Effector memory CD4-positive, alpha-beta T cell (primary cell): Measurements from ENCODE around the gene WDR45B.

ENCODE experiments used
- DNase-seq, 3 donors: peaks; one replicate each; pipeline ENCODE4 v3.0.0-alpha.2; 2020
- H3K27ac ChIP-seq: 2 replicates; pipeline ENCODE4 v1.7.0; 2013; ENCODE audit warnings: mild to moderate bottlenecking, low read length, moderate library complexity; ENCODE audit not compliant: insufficient read depth, poor library complexity, severe bottlenecking
- H3K27me3 ChIP-seq: replicated peaks from 2 replicates; pipeline ENCODE4 v1.7.0; 2013; ENCODE audit warnings: mild to moderate bottlenecking, low read length; ENCODE audit not compliant: insufficient read depth, control insufficient read depth, poor library complexity, severe bottlenecking
- H3K36me3 ChIP-seq: 2 replicates; pipeline ENCODE4 v1.7.0; 2013; ENCODE audit warnings: mild to moderate bottlenecking, low read length, moderate library complexity; ENCODE audit not compliant: control insufficient read depth, insufficient read depth
- H3K4me1 ChIP-seq: 2 replicates; pipeline ENCODE4 v1.7.0; 2013; ENCODE audit warnings: low read length, mild to moderate bottlenecking; ENCODE audit not compliant: control insufficient read depth, insufficient read depth, poor library complexity, severe bottlenecking
- H3K4me3 ChIP-seq: 2 replicates; pipeline ENCODE4 v1.7.0; 2013; ENCODE audit warnings: low read length, low read depth, mild to moderate bottlenecking; ENCODE audit not compliant: insufficient read depth, poor library complexity, severe bottlenecking
- H3K9me3 ChIP-seq: 2 replicates; pipeline ENCODE4 v1.7.0; 2013; ENCODE audit warnings: mild to moderate bottlenecking, low read length, moderate library complexity; ENCODE audit not compliant: control insufficient read depth

The WDR45B gene

DNA sequence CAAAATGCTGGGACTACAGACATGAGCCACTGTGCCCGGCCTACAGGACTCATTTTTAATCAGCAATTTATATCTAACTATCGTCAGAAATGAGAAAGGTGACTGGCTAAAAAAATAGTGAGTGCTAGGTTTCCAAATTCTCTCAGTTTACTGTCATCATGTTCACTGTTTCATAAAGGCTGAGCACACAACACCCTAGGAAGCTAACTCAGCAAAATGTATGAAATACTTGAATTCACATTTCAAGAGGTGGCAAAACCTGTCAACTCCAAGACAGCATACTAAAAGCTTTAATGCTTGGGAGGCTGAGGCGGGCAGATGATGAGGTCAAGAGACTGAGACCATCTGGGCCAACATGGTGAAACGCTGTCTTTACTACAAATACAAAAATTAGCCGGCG, 16.7 kb downstream of the WDR45B start:
- Histone ChIP-seq H3K27me3 (no peaks in the 10 kb centered on the region), H3K27ac (no peak overlapping the region), H3K36me3 (peaks cover 46% of the 10 kb centered on the region), H3K4me3 (no peak overlapping the region), H3K9me3 (no peaks in the 10 kb centered on the region), H3K4me1 (no peaks in the 10 kb centered on the region)
- DNase-seq: no peak

- H3K36me3 ChIP-seq: peaks cover 52% of the 10 kb centered on the region
- DNase-seq: no peak
Observed at GRCh38 chr17:82630212-82630611, 18.0 kb downstream of the WDR45B start.

DNA sequence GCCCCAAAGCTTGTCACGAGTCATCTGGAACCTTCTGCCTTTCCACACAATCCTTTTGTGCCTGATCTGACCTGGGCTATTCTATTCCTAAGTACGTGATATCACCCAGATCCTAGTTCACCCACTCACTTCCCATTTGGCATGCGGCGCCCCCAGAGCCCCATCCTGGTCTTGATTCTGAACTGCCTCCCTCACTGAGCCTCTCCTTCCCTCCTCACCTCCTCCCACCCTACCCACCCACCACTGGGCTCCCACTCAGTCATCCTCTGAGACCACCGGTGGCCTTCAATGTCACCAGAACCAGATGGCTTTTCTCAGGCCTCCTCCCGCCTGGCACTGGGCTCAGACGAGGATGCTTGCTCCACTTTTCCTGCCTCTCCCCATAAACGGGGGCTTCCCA, 18.5 kb downstream of the WDR45B start:
- H3K36me3 ChIP-seq: peaks cover 56% of the 10 kb centered on the region
- no peaks in the 10 kb centered on the region for H3K4me1 ChIP-seq
- no peak overlapping the region for H3K4me3 ChIP-seq
- H3K9me3 ChIP-seq: no peaks in the 10 kb centered on the region
- H3K27me3 ChIP-seq: no peaks in the 10 kb centered on the region
- DNase-seq: no peak
- no peak overlapping the region for H3K27ac ChIP-seq

More at GRCh38 chr17:82630212-82630611, 18.0 kb downstream of the WDR45B start:
- no peak overlapping the region for H3K4me3 ChIP-seq
- no peaks in the 10 kb centered on the region for H3K27me3 ChIP-seq
- no peaks in the 10 kb centered on the region for H3K4me1 ChIP-seq
- no peak overlapping the region for H3K27ac ChIP-seq
- H3K9me3 ChIP-seq: no peaks in the 10 kb centered on the region

- Histone ChIP-seq H3K9me3 (no peaks in the 10 kb centered on the region), H3K27me3 (no peaks in the 10 kb centered on the region), H3K4me3 (no peak overlapping the region), H3K27ac (no peak overlapping the region), H3K36me3 (peaks cover 60% of the 10 kb centered on the region), H3K4me1 (no peaks in the 10 kb centered on the region)
- DNase-seq: no peak
Observed at GRCh38 chr17:82627405-82627804, 20.8 kb downstream of the WDR45B start.

- no peak overlapping the region for H3K4me3 ChIP-seq
- no peaks in the 10 kb centered on the region for H3K27me3 ChIP-seq
- DNase-seq: no peak
- H3K9me3 ChIP-seq: no peaks in the 10 kb centered on the region
- no peak overlapping the region for H3K27ac ChIP-seq
- peaks cover 82% of the 10 kb centered on the region for H3K36me3 ChIP-seq
- no peaks in the 10 kb centered on the region for H3K4me1 ChIP-seq
Observed at GRCh38 chr17:82623707-82624106, 24.5 kb downstream of the WDR45B start.

DNA sequence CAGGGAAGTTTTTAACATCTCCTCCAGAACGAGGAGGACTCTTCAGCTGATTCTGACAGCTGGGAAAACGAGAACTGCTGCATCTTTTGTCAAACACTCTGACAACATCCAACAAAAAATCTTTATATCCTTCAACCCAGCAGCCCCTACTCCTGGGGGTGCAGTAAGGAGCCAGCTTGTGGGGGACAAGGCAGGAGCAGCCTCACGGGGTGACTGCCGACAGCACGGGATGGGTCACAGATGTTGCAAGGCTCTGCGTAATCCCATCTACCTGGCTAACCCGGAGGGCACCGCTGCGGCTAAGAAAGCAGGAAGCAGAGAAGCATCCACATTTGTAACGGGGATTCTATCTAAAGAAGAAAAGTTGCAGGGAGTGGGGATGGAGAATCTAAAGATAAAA, 28.6 kb downstream of the WDR45B start:
- peaks cover 84% of the 10 kb centered on the region for H3K36me3 ChIP-seq
- H3K9me3 ChIP-seq: no peaks in the 10 kb centered on the region
- H3K27me3 ChIP-seq: no peaks in the 10 kb centered on the region
- no peak overlapping the region for H3K4me3 ChIP-seq
- DNase-seq: no peak
- H3K27ac ChIP-seq: no peak overlapping the region
- H3K4me1 ChIP-seq: no peaks in the 10 kb centered on the region

GRCh38 chr17:82619211-82619610, 29.0 kb downstream of the WDR45B start:
- Histone ChIP-seq H3K27ac (no peak overlapping the region), H3K4me3 (no peak overlapping the region), H3K36me3 (peaks cover 80% of the 10 kb centered on the region), H3K4me1 (no peaks in the 10 kb centered on the region), H3K27me3 (no peaks in the 10 kb centered on the region), H3K9me3 (no peaks in the 10 kb centered on the region)
- DNase-seq: no peak

DNA sequence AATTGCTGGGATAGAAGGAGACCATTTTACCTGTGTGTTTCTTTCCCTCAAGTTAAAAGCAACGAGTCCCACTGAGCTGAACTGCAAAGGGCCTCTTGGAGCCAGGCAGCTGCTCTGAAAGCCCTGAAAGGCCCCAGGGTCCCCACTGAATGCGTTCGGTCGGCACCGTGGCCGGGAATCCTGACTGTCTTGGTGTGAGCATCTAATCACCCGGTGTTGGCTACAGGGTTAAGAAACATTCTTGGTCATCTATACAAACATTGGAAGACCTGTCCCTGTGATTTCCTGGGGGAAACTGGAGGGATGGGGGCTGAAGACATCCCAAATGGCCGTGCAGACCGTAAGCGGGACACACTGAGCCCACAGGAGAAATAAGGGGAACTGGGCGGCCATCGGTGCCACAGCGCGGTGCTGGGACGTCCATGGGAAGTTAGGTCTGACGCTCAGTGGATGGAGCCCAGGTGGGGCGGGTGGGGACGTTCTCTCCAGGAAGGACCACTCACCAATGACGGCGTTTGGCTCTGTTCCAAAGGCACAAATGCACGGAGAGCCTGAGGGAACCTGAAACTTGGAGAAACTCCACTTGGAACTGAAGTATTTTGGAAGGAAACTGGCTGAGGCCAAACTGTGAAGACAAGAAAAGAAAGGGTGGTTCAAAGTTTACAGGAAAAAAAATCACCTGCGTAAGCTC, 32.1 kb downstream of the WDR45B start:
- no peaks in the 10 kb centered on the region for H3K4me1 ChIP-seq
- H3K36me3 ChIP-seq: peaks cover 65% of the 10 kb centered on the region

GRCh38 chr17:82615084-82616020, 32.9 kb downstream of the WDR45B start:
- H3K27ac ChIP-seq: no peak overlapping the region
- H3K4me3 ChIP-seq: no peak overlapping the region
- H3K4me1 ChIP-seq: no peaks in the 10 kb centered on the region
- H3K27me3 ChIP-seq: no peaks in the 10 kb centered on the region
- no peak for DNase-seq
- H3K9me3 ChIP-seq: no peaks in the 10 kb centered on the region
- peaks cover 59% of the 10 kb centered on the region for H3K36me3 ChIP-seq

More for the DNA sequence above, 32.1 kb downstream of the WDR45B start:
- no peaks in the 10 kb centered on the region for H3K27me3 ChIP-seq
- no peak overlapping the region for H3K27ac ChIP-seq
- DNase-seq: no peak
- no peak overlapping the region for H3K4me3 ChIP-seq
- no peaks in the 10 kb centered on the region for H3K9me3 ChIP-seq

GRCh38 chr17:82614095-82614631, 34.1 kb downstream of the WDR45B start:
- no peaks in the 10 kb centered on the region for H3K9me3 ChIP-seq
- DNase-seq: no peak
- no peaks in the 10 kb centered on the region for H3K4me1 ChIP-seq
- no peak overlapping the region for H3K4me3 ChIP-seq
- H3K27me3 ChIP-seq: no peaks in the 10 kb centered on the region
- no peak overlapping the region for H3K27ac ChIP-seq
- H3K36me3 ChIP-seq: peaks cover 47% of the 10 kb centered on the region
